ENCODE measurements around the gene RPL27A. TPM values are rescaled to one million over a fixed set of nuclear protein-coding genes. Genes with fewer than 3 reads are reported as not detected.

RPL27A gene
- total RNA-seq, 1 donor from 2014 or later = 462 TPM

GRCh38 chr11:8732748-8733241 lies 50.2 kb downstream of the RPL27A start:
- intact Hi-C loops (cut with DNase I) = loop anchor here (2.0 to 5.0 kb wide), 2 partner anchors 14 to 35 kb away; no protein-coding TSS in a partner anchor
- DNase-seq (ENCODE audit: low spot score) = peak; percentile 83

DNA sequence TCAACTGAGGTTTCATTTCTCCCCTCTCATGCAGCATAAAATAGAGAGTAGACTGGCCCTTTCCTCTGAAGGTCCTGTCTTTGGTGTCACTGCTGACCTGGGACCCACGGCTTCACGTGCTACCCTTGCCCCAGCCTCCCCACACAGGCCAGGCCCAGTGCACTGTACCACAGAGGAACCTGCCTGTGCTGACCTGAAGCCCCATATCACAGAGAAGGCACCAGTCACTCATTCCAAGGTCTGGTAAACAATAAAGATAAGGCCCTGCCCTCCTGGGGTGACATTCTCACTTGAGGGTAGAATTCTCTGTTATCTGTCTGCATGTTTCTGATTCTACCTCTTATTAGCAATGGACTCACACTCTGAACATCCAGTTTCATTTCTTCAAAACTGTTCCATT lies 51.3 kb downstream of the RPL27A start:
- intact Hi-C loops (cut with DNase I) = loop anchor here (2.0 to 5.0 kb wide), 2 partner anchors 15 to 33 kb away; no protein-coding TSS in a partner anchor
- DNase-seq (ENCODE audit: low spot score) = no peak

- no peak for DNase-seq (ENCODE audit: low spot score)
- intact Hi-C loops (cut with DNase I) = no loop called here
These were observed 52.5 kb downstream of the RPL27A start for GRCh38 chr11:8735094-8735493.

- intact Hi-C loops (cut with DNase I) = no loop called here
- DNase-seq (ENCODE audit: low spot score) = peak; percentile 58
These were observed 56.8 kb downstream of the RPL27A start for GRCh38 chr11:8739309-8739793.

Other genes starting within 250 kb of the RPL27A start
- gene STK33, start 88.6 kb upstream of the RPL27A start, total RNA-seq = 24.8 TPM
- 3.0 TPM for gene TRIM66, start 127 bp upstream of the RPL27A start, total RNA-seq
- 28.1 TPM for gene AKIP1, start 228.4 kb downstream of the RPL27A start, total RNA-seq

Data from cardiac septum (tissue), 1 donor.